T47D (cell line): Measurements from ENCODE around the gene TACSTD2.
A peak's percentile ranks its signal among the peaks of the same experiment; 100 is the strongest.
"Not testable (repeated sequence)": the region's sequence is repeated elsewhere in the genome, so short reads cannot be mapped to it uniquely, and the experiment has no call there.

ENCODE experiments used
- DNase-seq, 2 experiments: peaks; one replicate each; pipeline versions ENCODE4 v3.0.0 to v3.0.0-alpha.2; 2011 to 2012; ENCODE audit warnings: low read depth in 1 of 2, low spot score in 1 of 2
- JUND ChIP-seq: IDR thresholded peaks from 2 replicates; pipeline ENCODE4 v1.6.1; 2012; ENCODE audit warnings: low read depth
- in situ Hi-C: cut with HindIII; loops from 2 replicates; pipeline ENCODE4 v1.10.0; 2016; ENCODE audit warnings: low sequenced_read_pairs, low pct_unique_long_range_greater_than_20kb

TACSTD2 gene

DNA sequence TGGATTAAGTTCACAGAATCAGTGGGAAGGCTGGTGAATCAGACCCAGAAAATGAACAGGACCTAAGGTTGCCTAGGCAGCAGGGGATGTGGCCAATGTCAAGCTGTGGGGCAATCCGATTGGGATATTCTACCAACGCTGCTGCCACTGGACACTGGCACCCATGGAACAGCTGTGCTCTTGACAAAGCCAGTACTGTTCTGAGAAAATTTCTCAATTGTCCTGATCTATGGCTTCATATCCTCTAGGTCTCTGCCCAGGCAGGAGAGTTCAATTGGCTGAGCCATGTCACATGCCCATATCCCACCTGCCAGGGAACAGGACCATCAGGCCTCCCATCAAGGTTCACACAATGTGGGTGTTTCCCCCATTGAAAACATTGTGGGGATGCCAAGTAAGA is 6.2 kb downstream of the TACSTD2 start:
- no peak for TF ChIP-seq JUND
- no peak for DNase-seq
- in situ Hi-C loops, result no loop called here

DNA sequence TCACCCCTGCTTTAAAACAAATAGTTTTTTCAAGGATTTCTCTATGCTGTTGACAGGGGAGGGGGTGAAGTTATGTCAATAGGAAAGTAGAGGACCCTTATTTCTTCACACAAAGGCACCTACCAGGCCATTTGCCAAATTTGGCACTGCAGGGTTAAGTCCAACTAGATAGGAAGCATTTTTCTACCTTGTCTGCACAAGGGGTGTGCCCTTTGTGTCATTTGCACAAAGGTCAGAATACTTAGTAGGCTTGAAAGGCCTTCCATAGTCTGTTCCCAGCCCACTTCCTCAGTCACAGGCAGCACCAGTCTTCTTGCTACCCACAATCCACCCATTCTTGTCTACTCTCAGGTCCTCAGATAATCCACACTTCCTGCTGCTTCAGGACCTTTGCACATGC is 7.0 kb downstream of the TACSTD2 start:
- DNase-seq, result no peak
- in situ Hi-C loops, result no loop called here
- TF ChIP-seq JUND, result no peak

- in situ Hi-C loops, result no loop called here
- no peak for TF ChIP-seq JUND
- DNase-seq, result no peak
These were observed 8.1 kb downstream of the TACSTD2 start for GRCh38 chr1:58568911-58569310.

DNA sequence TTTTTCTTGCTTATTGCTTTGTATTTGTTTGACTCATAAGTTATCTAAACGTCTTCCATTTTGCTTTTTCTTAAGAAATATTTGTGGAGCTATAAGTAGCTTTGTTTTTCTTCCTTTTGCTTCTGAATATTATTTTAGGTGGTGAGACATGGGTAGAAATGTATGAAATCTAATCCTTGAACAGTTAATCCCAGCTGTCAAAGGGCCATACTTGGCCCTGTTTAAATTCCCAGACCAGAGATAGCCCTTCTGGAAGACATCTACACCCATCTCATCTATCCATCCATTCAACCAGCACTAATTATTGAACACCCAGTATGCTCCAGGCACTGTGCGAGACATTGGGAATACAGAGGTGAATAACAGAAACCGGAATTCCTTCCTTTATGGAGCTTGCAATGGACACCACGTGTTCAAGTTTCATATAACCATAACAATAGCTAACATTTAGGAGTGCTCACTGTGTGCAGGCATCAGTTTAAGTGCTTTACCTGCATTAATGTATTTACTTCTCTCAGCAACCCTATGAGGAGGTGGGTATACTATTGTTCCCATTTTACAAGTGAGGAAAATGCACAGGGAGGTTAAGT is 8.7 kb downstream of the TACSTD2 start:
- no peak for TF ChIP-seq JUND
- in situ Hi-C loops, result no loop called here
- DNase-seq, result no peak

- in situ Hi-C loops, result no loop called here
- no peak for TF ChIP-seq JUND
- DNase-seq, result no peak
These were observed 10.7 kb downstream of the TACSTD2 start for GRCh38 chr1:58566339-58566738.

GRCh38 chr1:58563715-58564114 is 13.3 kb downstream of the TACSTD2 start:
- DNase-seq, in situ Hi-C loops: not testable (repeated sequence)

DNA sequence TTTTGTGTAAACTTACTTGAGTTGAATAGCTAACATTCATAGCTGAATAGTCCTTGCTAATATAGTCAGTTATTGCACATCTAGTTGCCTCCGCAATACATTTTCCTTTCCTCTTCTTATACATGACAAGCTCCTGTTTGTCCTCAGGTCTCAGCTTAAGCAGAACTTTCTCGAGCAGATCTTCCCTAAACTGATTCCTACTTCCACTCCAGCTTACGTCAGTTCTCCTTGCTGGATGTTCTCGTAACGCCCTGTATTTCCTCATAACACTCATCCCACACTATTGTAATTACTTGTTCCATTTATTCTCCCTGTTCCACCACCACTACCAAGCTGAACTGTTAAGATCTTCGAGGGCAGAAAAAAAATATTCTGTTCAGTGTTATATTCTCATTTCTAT is 15.4 kb downstream of the TACSTD2 start:
- DNase-seq, result no peak
- in situ Hi-C loops, result no loop called here
- no peak for TF ChIP-seq JUND

- no peak for DNase-seq
- no peak for TF ChIP-seq JUND
- in situ Hi-C loops, result no loop called here
These were observed 21.7 kb downstream of the TACSTD2 start for GRCh38 chr1:58555393-58555792.

DNA sequence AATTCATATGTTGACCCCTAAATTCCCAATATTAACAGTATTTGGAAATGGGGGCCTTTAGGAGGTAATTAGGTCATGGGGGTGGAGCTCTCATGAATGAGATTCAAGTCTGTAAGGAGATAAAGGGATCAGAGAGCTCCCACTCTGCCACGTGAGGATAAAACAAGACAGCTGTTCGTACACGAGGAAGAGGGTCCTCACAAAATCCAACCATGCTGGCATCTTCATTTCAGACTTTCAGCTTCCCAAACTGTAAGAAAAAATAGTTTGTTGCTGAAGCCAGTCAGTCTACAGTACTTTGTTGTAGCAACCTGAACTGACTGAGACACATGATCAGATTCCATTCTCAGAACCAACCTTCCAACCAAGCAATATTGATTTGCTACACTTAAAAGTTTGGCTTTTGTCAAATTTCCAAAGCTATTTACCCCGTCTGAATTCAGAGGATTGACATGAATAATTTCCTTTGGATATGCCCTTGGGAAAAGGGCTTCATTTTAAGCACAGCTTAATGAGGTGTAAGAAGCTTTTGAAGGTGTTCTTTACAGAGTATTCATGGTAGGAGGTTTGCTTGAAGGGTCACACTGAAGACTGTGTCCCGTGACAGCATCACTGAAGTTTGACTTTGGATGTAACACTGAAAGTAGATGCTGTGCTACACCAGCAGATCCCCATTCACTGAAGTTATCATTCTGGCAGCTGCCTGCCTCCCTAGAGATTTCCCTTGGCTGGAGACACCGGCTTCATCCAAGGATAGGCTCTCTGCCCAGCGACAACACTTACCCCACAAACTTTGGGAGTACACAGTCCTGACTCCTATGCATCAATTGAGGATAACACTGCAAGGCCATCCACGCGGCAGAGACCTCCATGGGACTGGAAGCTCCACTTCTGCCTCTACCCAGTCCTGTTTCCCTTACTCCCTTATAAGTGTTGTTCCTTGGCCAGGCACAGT is 25.6 kb downstream of the TACSTD2 start:
- no peak for TF ChIP-seq JUND
- in situ Hi-C loops, result no loop called here
- no peak for DNase-seq

GRCh38 chr1:58549291-58549690 is 27.8 kb downstream of the TACSTD2 start:
- DNase-seq, in situ Hi-C loops: not testable (repeated sequence)

DNA sequence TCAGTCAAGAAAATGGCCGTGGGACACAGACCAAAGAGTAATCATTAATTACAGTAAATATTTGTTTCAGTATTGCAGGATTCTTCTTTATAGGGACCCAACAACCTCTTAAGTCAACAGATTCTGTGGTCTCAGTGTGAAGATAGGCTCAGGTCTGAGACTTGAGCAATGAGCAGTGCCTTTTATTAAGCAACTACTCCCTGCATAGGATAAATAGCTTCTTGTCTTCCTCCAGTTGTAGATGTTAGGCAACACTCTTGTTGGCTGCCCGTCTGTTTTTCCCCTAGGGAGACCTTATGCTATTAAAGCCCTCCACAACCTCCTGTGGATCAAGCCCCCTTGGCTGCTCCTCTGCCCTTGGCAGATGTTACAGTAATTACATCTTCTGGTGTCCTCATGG is 28.7 kb downstream of the TACSTD2 start:
- no peak for TF ChIP-seq JUND
- in situ Hi-C loops, result no loop called here
- DNase-seq, result no peak

DNA sequence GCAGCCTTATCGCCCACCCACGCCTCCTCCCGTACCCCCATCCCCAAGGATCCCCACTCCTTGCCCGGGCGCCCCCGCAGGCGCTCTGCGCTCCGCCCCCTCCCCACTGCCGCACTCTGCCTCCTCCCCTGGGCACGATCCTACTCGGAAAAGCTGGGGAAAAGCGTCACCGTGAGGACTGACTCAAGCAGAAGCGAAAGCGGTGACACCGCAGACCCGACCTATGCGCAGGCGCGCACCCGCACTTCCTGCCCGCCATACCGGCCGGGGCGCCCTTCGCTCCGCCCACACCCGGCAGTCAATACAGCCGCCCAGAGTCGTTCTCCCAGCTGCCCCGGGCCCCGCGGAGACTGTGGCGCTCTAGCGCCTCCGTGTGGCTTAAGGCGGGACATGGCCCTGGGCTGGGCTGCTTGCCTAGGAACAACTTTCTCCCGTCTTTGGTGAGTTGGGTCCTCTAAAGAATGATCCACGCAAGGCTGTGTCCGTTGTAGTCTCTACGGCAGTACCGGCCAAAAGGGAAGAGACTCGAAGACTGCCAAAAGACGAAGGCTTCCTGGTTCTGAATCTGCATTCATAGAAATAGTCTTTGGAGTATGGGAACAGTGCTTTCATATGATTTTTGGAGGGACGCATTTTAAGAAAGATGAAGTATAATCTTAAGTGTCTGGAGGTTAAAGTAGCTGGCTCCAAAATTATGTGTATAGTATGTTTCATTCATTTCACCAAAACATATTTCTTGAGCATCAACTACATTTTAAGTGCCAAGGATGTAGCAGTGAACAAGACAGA is 30.3 kb downstream of the TACSTD2 start, which contains the start of gene OMA1:
TSS of gene OMA1 (minus strand) at position 207 of the 789 bp plus-strand sequence. CDS start 7,432 bp downstream, outside the sequence.
- no peak for TF ChIP-seq JUND
- in situ Hi-C loops, result no loop called here
- peak; percentile 69 to 93 for DNase-seq
